ENCODE measurements around the gene OR2T5.
"Not testable (repeated sequence)": the region's sequence is repeated elsewhere in the genome, so short reads cannot be mapped to it uniquely, and the experiment has no call there.

The OR2T5 gene, protein sequence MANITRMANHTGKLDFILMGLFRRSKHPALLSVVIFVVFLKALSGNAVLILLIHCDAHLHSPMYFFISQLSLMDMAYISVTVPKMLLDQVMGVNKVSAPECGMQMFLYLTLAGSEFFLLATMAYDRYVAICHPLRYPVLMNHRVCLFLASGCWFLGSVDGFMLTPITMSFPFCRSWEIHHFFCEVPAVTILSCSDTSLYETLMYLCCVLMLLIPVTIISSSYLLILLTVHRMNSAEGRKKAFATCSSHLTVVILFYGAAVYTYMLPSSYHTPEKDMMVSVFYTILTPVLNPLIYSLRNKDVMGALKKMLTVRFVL

DNA sequence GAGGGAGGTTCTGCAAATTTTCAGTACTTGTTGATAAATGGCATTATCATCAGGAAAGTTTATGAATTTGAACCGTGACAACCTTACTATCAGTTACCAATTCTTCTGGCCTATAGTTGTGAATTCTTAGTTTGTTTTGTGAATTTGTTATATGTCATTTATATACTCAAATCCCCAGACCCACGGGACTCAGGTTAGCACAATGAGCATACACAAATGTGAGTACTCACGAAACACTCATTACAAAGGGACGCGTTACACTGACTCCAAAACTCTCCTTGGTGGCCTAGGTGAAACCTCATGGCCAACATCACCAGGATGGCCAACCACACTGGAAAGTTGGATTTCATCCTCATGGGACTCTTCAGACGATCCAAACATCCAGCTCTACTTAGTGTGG is at the start of gene OR2T5:
Gene OR2T5 (plus strand): TSS at position 301 of the 400 bp plus-strand sequence. CDS start 0 bp downstream, at position 301.
- DNase-seq = not testable (repeated sequence)

DNA sequence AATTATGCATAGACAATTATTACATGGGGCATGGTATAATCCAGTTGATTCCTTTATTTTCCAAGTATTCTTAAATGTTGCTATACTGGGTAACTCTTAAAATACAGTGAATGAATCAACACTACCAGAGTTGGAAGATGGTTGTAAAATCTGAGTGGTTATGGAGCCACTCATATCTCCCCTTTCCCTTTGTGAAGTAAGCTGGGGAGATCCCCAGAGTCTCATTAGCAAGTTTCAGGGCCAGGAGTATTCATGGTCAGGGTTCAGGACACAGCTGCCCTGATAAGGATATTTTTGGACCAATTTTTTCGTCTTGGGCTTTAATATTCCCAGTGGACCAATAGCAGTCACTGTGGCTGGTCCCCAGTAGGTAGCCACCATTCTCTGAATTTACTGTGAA is 49.7 kb upstream of the OR2T5 start:
- not testable (repeated sequence) for DNase-seq

DNA sequence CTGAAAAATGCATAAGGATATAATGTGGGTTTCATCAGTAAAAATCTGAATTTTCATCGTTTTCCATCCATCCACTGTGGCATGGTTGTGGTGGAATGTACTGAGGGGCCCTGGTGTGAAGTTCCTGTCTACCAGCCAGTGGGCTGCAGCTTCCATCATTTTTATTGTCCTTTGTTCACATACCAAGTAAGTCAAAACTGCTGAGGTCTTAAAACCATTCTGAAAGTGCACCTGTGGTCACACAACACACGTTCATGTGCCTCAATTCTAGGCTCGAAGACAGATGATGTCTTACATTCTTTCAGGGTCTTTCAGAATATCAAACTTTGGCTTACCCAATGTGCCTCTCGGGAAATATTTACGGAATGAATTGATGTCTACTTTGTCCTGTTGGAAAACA is 49.1 kb upstream of the OR2T5 start:
- DNase-seq = not testable (repeated sequence)

DNA sequence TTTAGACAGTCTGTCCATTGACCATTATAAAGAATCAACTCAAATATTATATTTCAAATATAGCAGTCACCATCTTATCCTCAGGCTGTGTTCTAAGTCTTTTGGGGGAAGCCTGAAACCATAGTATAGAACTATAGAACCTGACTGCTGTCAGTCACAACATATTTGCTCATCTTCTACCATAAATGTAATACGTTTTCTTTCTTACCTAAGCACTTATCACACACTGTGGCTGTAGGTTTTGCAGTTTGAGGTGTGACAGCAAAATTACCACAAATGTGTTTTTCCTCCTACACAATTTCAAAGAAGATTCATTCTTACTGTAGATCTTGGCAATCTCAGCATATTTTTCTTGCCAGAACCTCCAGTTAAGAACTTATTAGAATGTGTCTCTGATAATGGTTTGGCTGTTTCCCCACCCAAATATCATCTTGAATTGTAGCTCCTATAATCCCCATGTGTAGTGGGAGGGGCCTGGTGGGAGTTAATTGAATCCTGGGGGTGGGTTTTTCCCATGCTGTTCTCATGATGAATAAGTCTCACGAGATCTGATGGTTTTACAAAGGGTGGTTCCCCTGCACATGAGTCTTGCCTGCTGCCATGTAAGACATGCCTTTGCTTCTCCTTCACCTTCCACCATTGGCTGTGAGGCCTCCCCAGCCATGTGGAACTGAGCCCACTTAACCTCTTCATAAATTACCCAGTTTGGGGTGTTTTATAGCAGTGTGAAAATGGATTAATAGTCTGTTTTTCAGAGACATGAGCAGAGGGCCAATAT is 45.7 kb upstream of the OR2T5 start:
- DNase-seq = not testable (repeated sequence)

DNA sequence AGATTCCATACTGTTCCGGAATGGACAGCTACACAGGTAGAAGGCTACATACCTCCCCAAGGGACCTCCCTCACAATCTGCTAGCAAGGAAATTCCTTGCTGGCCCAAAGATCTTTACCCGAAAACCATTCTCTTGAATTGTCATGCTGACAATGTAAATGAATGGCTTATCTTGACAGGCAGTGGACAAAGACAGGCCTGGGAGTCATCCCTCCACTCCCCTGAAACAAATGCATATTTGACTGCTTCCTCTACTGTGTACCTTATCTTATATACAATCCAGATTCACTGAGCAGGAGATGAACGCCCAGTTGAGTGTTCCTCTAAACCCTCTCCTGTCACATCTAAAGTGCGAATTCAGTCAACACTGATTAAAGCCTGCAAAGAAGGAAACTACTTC is 43.8 kb upstream of the OR2T5 start:
- not testable (repeated sequence) for DNase-seq

DNA sequence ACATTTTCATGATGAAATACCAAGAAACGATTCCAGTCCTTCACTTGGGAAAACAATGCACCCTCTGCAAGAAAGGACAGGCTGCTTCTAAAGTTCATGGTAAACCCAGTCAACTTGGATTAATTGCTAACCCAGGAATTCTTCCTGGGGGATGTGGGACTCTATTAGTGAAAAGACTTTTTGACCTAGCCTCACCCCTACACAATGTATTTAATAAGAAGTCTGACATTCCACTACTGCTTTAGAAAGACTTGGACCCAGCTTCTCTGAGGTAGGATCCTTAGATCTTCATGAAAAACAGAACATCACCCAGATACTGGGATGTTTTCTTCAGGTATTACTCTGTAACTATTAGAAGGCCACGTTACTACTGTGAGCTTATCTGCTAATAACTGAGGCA is 43.0 kb upstream of the OR2T5 start, which contains the start of gene OR2T2:
Gene OR2T2 (plus strand): TSS at position 239 of the 400 bp plus-strand sequence. CDS start 7,161 bp downstream, outside the sequence.
- DNase-seq = not testable (repeated sequence)

DNA sequence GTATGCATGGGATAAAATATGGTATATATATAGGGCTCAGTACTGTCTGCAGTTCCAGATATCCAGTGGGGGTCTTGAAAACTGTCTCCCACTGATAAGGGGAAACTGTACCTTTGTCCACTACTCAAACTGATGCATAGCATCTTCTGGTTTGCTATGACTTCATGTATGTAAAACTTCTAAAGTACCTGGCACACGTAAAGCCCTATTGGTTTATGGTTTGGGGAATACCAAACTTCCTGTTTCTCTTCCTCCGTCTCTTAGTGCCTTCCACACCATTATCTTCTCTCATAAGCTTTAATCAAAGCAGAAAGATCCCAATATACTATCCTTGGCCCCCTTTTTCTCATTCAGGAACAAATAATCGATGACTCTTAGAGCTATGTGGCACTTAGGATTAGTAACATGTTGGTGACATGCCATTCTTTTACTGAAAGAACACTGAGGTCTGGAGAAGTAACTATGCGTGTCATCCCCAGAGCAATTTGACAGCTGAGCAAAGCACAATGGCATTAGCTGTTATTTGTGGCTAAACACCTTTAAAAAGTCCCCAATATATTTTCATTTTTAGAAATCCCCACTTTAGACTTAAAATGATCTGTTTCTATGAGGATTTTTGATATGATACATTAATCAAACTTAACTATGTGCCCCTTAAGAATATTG is 39.8 kb upstream of the OR2T5 start:
- DNase-seq = not testable (repeated sequence)

DNA sequence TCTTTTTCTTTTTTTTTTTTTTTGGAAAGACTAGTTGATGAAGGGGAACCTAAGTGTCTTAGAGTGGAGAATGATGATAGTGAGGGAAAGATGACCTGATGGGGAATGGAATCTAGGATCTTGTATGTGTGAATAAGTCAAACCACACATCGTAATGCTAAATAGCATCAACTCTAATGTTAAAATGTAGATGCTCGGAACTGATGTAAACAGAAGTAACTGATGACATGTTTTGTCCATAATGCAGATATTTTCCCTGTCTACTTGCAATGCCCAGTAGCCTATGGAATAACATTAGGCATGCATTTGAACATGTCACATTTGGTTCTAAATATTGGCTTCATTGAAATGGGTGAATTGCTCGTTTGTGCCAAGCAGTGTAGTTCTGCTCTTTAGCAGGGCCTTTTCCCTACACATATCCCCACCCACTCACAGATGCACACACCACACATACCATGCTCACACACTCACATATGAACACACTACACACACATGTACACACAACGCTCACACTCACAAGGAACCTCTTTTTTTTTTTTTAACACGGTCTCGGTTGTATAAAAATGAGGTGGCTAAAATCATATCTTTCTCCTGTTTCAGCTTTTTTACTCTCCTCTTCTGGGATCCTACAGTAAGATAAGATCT is 38.4 kb upstream of the OR2T5 start:
- DNase-seq = not testable (repeated sequence)

DNA sequence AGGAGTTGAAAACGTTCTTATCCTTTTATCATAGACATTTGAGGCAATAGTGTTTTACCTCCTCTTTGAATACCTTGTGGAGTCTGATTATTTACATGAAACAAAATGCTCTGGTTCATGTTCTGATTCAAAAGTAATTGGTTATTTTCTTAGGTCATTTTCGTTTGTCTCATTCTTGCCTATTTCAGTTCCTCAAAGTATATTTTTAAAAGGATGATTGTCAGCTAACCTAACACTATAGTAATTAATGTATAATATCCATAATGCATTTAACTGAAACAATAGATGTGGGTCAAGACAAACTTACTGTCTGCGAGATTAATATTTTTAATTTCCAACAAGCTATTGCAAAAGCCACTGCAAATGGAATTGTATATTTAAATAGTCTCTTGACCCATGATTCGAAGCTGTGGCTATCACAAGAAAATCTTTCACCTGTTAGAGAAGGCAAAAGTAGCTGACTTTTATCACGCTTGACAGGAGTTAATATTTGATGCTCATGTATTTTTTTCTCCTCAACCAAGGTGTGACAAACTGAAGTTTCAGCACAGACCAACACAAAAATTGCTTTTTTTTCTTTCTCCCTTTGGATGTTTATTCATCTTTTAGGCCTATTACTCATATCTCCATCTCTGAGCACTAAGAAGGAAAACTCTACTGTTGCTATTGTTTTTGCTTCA is 37.8 kb upstream of the OR2T5 start:
- DNase-seq = not testable (repeated sequence)

DNA sequence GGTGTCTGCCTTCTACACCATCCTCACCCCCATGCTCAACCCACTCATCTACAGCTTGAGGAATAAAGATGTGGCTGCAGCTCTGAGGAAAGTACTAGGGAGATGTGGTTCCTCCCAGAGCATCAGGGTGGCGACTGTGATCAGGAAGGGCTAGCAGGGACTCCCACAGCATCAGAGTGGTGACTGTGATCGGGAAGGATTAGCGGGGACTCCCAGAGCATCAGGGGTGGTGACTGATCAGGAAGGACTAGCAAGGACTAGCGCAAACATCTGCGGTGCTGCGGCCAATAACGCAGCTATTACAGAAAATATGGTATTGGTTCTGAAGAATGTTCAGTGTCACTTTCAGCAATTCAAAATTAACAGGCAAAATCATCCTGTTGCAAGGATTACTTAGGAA is 34.8 kb upstream of the OR2T5 start:
- DNase-seq = not testable (repeated sequence)

DNA sequence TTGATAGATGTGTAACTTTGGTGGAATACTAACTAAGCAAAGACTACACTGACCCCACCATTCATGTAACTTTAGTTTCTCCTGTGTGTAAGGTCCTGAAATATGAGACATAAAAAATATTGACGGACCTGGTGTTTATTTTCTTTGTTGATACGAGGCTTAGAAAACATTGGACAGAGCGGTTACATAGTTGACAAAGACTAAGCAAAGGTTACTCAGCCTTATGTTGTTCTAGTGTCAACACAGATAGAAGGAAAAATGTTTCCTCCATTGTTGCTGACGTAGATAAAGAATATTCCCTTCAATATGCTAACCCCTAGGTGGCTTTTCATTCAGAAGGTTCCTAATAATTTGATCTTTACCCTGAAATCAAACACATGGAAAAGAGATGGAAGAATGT is 33.3 kb upstream of the OR2T5 start:
- not testable (repeated sequence) for DNase-seq

DNA sequence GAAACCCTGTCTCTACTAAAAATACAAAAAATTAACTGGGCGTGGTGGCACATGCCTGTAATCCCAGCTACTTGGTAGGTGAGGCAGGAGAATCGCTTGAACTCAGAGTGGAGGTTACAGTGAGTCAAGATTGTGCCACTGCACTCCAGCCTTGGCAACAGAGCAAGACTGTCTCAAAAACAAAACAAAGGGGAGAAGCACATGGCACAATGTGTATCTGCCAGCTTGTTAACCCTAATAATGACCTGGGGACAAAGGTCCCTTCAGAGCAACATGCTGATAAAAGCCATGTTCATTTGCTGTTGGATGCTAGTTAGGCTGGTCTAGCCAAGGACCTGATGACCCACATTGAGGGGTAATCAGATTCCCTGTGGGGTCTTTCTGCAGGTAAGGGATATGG is 31.8 kb upstream of the OR2T5 start:
- not testable (repeated sequence) for DNase-seq

DNA sequence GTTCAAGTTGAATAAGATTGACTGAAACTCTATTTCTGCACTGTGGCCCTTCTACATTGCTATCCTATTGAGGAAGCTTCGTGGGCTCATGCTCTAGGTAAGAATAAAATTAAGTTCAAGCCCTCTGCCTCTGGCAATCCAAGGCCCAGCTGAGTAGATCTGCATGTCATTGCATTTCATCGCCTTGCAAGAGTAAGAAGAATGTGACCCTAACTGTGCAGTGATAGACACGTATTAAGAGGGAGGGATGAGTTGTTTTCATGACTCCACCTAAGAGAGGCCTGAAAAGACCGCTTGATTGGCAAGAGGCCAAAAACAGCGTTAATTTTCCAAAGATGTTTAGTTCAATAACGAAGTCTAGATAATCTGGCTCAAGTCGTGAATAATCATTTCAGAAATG is 29.3 kb upstream of the OR2T5 start:
- not testable (repeated sequence) for DNase-seq

DNA sequence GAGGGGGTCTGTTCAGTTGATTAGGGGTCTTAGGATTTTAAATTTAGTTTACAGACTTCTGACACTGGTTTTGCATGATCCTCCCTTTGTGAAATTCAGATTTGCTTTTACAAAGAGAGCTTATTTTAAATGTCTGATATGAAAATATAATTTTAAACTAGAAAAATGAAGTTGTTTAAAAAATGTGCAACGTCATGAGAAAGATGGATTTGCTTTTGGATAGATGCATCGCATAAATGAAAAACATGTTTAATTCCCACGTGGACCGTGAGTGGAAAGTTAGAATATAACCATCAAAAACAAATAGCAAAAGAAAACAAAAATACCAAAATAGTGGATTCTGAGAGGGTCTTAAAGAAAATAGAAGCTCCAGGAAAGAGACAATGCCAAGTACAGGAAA is 17.2 kb upstream of the OR2T5 start:
- no peak for DNase-seq

DNA sequence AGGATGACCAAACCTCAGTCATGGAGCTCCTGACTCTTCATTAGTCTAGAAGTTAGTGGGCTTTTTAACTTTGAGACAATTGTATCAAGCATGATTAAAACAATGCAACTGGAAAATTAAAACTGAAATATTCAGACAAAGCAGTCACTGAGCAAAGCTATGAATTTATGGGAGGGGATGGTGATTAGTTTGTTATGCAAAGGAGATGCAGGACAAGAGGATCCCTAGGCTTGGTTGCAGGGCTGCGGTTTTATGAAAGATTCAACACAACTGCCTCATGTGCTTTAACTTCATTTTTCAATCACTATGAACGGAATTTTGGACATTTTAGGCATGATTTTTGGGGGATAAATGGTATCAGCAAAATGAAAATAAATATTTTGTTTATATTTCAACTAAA is 16.3 kb upstream of the OR2T5 start:
- not testable (repeated sequence) for DNase-seq

DNA sequence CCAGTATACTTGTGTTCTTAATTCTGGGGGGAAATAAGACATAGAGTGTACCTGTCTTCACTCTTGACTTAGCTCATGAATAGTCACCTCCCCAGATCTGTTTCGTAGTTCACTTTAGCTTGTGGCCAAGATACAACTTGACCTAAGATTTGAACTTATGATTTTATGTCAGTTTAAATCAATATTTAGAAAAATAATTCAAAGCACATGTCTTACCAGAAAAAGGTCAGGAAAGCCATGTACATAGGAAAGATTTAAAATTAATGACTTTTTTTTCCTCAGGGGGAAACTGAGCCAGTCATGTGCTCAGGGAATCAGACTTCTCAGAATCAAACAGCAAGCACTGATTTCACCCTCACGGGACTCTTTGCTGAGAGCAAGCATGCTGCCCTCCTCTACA is 15.3 kb upstream of the OR2T5 start, which contains the start of gene OR2T3:
Gene OR2T3 (plus strand): TSS at position 301 of the 400 bp plus-strand sequence. CDS start 0 bp downstream, at position 301.
- not testable (repeated sequence) for DNase-seq

DNA sequence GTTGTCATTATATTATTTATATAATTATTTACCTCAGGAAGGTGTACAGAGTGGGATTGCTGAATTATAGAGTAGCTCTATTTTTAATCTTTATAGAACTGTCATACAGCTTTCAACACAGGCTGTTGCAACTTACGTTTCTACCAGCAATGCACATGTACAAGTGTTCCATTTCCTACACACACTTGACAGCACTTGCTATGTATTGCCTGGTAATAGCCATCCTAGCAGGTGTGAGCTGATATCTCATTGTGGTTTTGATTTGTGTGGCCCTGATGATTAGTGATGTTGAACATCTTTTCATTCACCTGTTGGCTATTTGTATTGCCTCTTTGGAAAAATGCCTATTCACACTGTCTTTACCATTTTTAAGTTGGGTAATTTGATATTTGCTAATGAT is 12.7 kb upstream of the OR2T5 start:
- not testable (repeated sequence) for DNase-seq

DNA sequence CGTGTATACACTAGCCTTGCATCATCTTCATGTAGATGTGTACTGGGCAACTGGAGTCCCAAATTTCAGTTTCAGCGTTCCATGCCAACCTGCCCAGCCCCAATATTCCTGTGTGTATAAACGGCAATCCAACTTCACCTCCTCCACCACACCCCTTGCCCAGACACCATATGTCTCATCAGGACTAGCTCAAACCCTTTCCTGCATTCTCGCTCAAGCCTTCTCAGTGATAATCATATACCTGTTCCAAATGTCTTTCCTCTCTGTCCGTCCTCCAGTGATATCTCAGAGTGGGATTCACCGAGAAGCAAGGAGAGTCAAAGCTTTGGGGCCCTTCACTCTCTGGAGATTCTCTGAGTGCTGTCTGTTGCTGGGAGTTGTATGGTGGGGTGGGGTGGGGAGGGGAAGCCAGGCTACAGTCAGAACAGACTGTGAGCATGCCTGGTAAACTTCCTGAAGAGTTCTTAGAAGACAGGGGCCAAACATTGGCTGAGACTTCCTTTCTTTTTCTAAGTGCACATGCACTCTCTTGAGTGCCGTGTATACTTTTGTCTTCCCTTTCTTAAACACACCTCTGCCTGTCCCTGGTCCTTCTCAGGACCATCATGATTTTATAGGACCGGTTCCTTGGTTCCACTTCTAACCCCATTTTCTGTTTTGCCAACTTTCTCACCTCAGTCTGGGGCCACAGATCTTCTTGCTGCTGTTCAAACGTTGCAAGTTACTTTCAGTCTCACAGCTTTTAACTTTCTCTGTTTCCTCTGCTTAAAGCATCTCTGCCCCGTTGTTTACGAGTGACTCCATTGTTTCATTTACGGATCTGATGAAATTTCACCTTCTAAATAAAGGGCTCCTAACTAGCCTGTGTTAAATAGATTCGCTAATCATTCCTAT is 6.5 kb upstream of the OR2T5 start:
- DNase-seq = not testable (repeated sequence)

DNA sequence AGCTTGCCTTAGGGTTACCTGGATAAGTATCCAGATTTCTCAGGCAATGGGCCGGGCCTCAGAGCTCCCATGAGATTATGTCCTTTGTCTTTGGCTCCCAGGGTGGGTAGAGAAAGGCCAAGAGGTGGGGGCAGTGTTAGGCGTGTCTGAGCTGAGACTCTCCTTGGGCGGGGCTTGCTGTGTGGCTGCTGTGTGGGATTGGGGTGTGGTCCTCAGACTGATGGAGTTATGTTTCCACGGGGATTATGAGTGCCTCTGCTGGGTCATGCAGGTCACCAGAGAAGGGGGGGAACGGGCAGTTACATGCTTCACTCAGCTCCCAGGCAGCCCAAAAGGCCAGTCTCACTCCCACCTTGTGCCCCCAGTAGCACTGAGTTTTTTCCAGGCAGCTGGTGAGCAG is 8.3 kb downstream of the OR2T5 start:
- not testable (repeated sequence) for DNase-seq

DNA sequence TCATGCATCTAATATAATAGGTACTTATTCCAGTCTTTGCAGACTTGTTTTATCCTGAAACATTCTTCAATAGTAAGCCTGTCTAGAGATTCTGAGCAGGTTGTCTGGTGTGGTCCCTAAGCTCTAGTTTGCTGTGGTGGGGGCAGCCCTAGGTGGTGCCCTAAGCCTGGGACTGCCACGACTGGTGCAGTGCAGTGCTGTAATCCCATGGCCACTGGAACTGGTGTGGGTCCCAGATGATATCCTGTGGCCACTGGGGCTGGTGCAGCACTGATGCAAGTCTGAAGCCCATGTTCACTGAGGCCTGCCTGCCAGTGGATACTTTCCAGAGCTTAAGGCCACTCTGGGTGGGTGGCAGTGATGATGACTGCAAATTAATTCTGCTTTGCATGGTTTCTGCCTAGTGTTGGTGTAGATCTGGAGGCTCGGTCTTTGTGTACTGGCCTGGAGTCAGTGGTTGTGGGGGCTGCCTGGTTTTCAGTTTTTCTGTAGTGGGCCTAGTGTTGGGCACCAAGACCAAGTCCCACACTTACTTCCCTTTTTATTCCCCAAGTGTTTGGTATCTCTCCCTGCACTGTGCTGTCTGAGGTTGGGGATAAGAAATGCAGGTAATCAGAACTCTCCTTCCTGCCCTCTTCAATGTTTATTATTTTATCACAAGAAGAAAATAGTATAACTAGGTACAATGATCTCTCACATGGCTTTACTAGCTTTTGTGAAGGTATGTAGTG is 12.1 kb downstream of the OR2T5 start:
- not testable (repeated sequence) for DNase-seq
